K562 (cell line): ENCODE measurements around the gene PPARGC1A. TPM values are rescaled to one million over a fixed set of nuclear protein-coding genes. Genes with fewer than 3 reads are reported as not detected.

ENCODE experiments used
- ATAC-seq: fragments of 200-7000 bp; cut with Tn5 transposase; 3 replicates; pipeline ENCODE4 v1.9.1; 2020; ENCODE audit warnings: moderate library complexity
- BruUV-seq: library from RNA; stranded (reverse); fragments of 400-500 nt; replicated peaks from 2 replicates; lab custom pipeline; 2021; lab: Mats Ljungman, UMichigan
- CTCF ChIA-PET: fragments of 300-600 bp; formaldehyde crosslinking; extraction: SDS; loops from one replicate; lab custom pipeline; 2021; ENCODE audit warnings: low intra/inter-chr PET ratio; lab: Yijun Ruan, JAX
- POLR2A ChIA-PET: fragments of 300-600, 350-650 bp; sonication (Branson Sonifier 250); formaldehyde crosslinking; extraction: SDS; loops from one replicate; lab custom pipeline; 2021; ENCODE audit warnings: antibody characterized with exemption, inconsistent platforms; lab: Yijun Ruan, JAX
- DNase-seq, 4 experiments: peaks; one replicate each; pipeline versions ENCODE4 v3.0.0 to v3.0.0-alpha.2; 2011 to 2018; ENCODE audit warnings: low spot score in 3 of 4, mixed read lengths in 3 of 4; ENCODE audit errors: extremely low read depth in 1 of 4
- FAIRE-seq: peaks from 2 replicates; lab custom pipeline; 2011; peaks lifted over from hg19 to GRCh38; lab: Jason Lieb, UNC
- H2AFZ ChIP-seq: 2 replicates; pipeline ENCODE4 v1.6.0; 2011; ENCODE audit warnings: low read depth, low read length, control low read depth, inconsistent platforms
- H3K27ac ChIP-seq: fragments of 200-600 bp; 3 replicates; pipeline ENCODE4 v1.8.0; 2011; ENCODE audit warnings: low read depth, mild to moderate bottlenecking, control low read depth, inconsistent platforms, low read length, moderate library complexity, mixed read lengths; ENCODE audit errors: extremely low read depth
- H3K27me3 ChIP-seq, 2 experiments: fragments of 300-600 bp in 1 of 2; 2 replicates in 1 of 2; 3 replicates in 1 of 2; pipeline versions ENCODE4 v1.6.0 to v1.8.0; 2011; ENCODE audit warnings: inconsistent platforms in 2 of 2, low read length in 2 of 2, mild to moderate bottlenecking in 1 of 2, mixed read lengths in 1 of 2, moderate library complexity in 1 of 2; ENCODE audit not compliant: control insufficient read depth in 2 of 2, insufficient read depth in 2 of 2
- H3K36me3 ChIP-seq: fragments of 300-600 bp; 3 replicates; pipeline ENCODE4 v1.8.0; 2011; ENCODE audit warnings: mild to moderate bottlenecking, low read length, inconsistent platforms; ENCODE audit not compliant: control insufficient read depth, insufficient read depth
- H3K4me1 ChIP-seq, 2 experiments: fragments of 200-600 bp in 1 of 2; replicated peaks in 1 of 2; 2 replicates in 1 of 2; 3 replicates in 1 of 2; pipeline versions ENCODE4 v1.5.1 to v1.8.0; 2011; ENCODE audit warnings: inconsistent platforms in 2 of 2, low read length in 2 of 2, mild to moderate bottlenecking in 1 of 2, mixed read lengths in 1 of 2, moderate library complexity in 1 of 2; ENCODE audit not compliant: control insufficient read depth in 2 of 2, insufficient read depth in 2 of 2
- H3K4me2 ChIP-seq: 2 replicates; pipeline ENCODE4 v1.6.1; 2011; ENCODE audit warnings: low read length, control low read depth, inconsistent platforms, mixed read lengths; ENCODE audit not compliant: insufficient read depth
- H3K4me3 ChIP-seq: fragments of 200-600 bp; sonication (generic), shearing (Covaris generic); 2 replicates; pipeline ENCODE4 v1.5.1; 2016; ENCODE audit warnings: control low read depth, inconsistent platforms
- H3K79me2 ChIP-seq: fragments of 200-600 bp; 3 replicates; pipeline ENCODE4 v1.8.0; 2011; ENCODE audit warnings: low read length, inconsistent platforms; ENCODE audit not compliant: control insufficient read depth, insufficient read depth
- H3K9ac ChIP-seq, 2 experiments: 2 replicates each; pipeline versions ENCODE4 v1.6.0 to v1.6.1; 2011; ENCODE audit warnings: low read depth in 2 of 2, low read length in 2 of 2, control low read depth in 1 of 2, inconsistent platforms in 1 of 2, mild to moderate bottlenecking in 1 of 2, mixed read lengths in 1 of 2; ENCODE audit not compliant: insufficient read depth in 1 of 2
- H3K9me1 ChIP-seq: one replicate; pipeline ENCODE4 v1.6.0; 2011; ENCODE audit warnings: inconsistent platforms, mild to moderate bottlenecking, low read length, moderate library complexity; ENCODE audit not compliant: control insufficient read depth, insufficient read depth
- H3K9me3 ChIP-seq: replicated peaks from 2 replicates; pipeline ENCODE4 v1.5.1; 2011; ENCODE audit warnings: low read depth, low read length, inconsistent platforms; ENCODE audit not compliant: control insufficient read depth, insufficient read depth
- H4K20me1 ChIP-seq: replicated peaks from 2 replicates; pipeline ENCODE4 v1.6.1; 2011; ENCODE audit warnings: low read length, inconsistent platforms, mixed read lengths; ENCODE audit not compliant: control insufficient read depth, insufficient read depth
- CBX3 ChIP-seq, 2 experiments: IDR thresholded peaks; 1 replicate in 1 of 2; 2 replicates in 1 of 2; pipeline ENCODE4 v1.6.1; 2012; ENCODE audit warnings: inconsistent platforms in 2 of 2, low read length in 2 of 2, borderline replicate concordance in 1 of 2, control low read depth in 1 of 2
- CHAMP1 ChIP-seq: fragments of 450-650 bp; IDR thresholded peaks from 2 replicates; pipeline ENCODE4 v1.6.1; 2016; ENCODE audit warnings: mild to moderate bottlenecking
- CHD2 ChIP-seq: IDR thresholded peaks from 2 replicates; pipeline ENCODE4 v1.6.1; 2011; ENCODE audit warnings: low read depth, low read length
- CSDE1 ChIP-seq, 2 experiments: fragments of 450-650 bp; IDR thresholded peaks; 2 replicates each; pipeline ENCODE4 v1.6.1; 2016; ENCODE audit warnings: mild to moderate bottlenecking in 1 of 2
- ELF1 ChIP-seq: fragments of 200-800 bp; sonication (Bioruptor generic); IDR thresholded peaks from 2 replicates; pipeline ENCODE4 v1.6.1; 2016; ENCODE audit warnings: missing genetic modification characterization, missing compliant biosample characterization
- HNRNPK ChIP-seq: fragments of 200-400 bp; formaldehyde crosslinking; IDR thresholded peaks from one replicate; pipeline ENCODE4 v1.6.1; 2018; ENCODE audit warnings: mild to moderate bottlenecking, low read depth, low read length; ENCODE audit not compliant: poor library complexity, severe bottlenecking
- HNRNPL ChIP-seq: fragments of 200-400 bp; formaldehyde crosslinking; IDR thresholded peaks from 2 replicates; pipeline ENCODE4 v1.6.1; 2017; ENCODE audit warnings: low read depth, mild to moderate bottlenecking, low read length
- MLX ChIP-seq, 2 experiments: fragments of 450-650 bp in 1 of 2; sonication (generic) in 1 of 2; formaldehyde crosslinking; conservative IDR thresholded peaks; 2 replicates each; pipeline versions ENCODE4 v1.4.0 to v1.8.1; 2020 to 2022; ENCODE audit warnings: mild to moderate bottlenecking in 1 of 2, missing genetic modification reagents in 1 of 2
- NCOA4 ChIP-seq: fragments of 450-650 bp; IDR thresholded peaks from 2 replicates; pipeline ENCODE4 v1.6.1; 2018; ENCODE audit warnings: mild to moderate bottlenecking; ENCODE audit not compliant: partially characterized antibody
- NELFE ChIP-seq: IDR thresholded peaks from 2 replicates; pipeline ENCODE4 v1.6.1; 2011; ENCODE audit warnings: mild to moderate bottlenecking; ENCODE audit not compliant: insufficient read depth, insufficient read length
- NFATC3 ChIP-seq: fragments of 450-650 bp; IDR thresholded peaks from 2 replicates; pipeline ENCODE4 v1.6.1; 2017; ENCODE audit warnings: mild to moderate bottlenecking
- PBX2 ChIP-seq, 2 experiments: IDR thresholded peaks in 1 of 2; conservative IDR thresholded peaks in 1 of 2; 2 replicates each; pipeline ENCODE4 v1.6.1; 2016; ENCODE audit warnings: low read depth in 2 of 2, mild to moderate bottlenecking in 1 of 2, missing compliant biosample characterization in 1 of 2, missing genetic modification characterization in 1 of 2, moderate library complexity in 1 of 2
- POLR2A ChIP-seq: fragments of 450-650 bp; conservative IDR thresholded peaks from 2 replicates; pipeline ENCODE4 v1.6.1; 2016
- POLR3G ChIP-seq: IDR thresholded peaks from 2 replicates; pipeline ENCODE4 v1.6.1; 2011; ENCODE audit not compliant: insufficient read length, insufficient replicate concordance; ENCODE audit errors: extremely low read depth
- RBFOX2 ChIP-seq: fragments of 200-400 bp; formaldehyde crosslinking; IDR thresholded peaks from 2 replicates; pipeline ENCODE4 v1.6.1; 2017; ENCODE audit warnings: low read depth, mild to moderate bottlenecking, low read length, moderate library complexity
- SLC30A9 ChIP-seq: fragments of 250-450 bp; sonication (Bioruptor Pico); IDR thresholded peaks from 2 replicates; pipeline ENCODE4 v1.8.0; 2022; ENCODE audit warnings: mild to moderate bottlenecking, moderate library complexity
- ZNF134 ChIP-seq: fragments of 250-450 bp; sonication (Bioruptor Pico); conservative IDR thresholded peaks from 2 replicates; pipeline ENCODE4 v1.4.0; 2020
- ZNF311 ChIP-seq: fragments of 250-450 bp; sonication (Bioruptor Pico); IDR thresholded peaks from 2 replicates; pipeline ENCODE4 v1.4.0; 2020; ENCODE audit warnings: mild to moderate bottlenecking, moderate library complexity
- WGBS: fragments of 100-300 bp; shearing (Covaris generic); methylation state at CpG from one replicate; pipeline ENCODE4 v1.1.6; 2016; ENCODE audit warnings: low coverage, mixed read lengths; ENCODE audit not compliant: insufficient coverage; ENCODE audit errors: missing lambda C conversion rate; 5-methylcytosine and 5-hydroxymethylcytosine counted together
- in situ Hi-C: fragments of 300-500 bp; cut with MboI; formaldehyde crosslinking; loops from 4 replicates; pipeline ENCODE4 v1.15.0; 2018; ENCODE audit warnings: inconsistent platforms, mixed read lengths
- intact Hi-C: fragments of 100-400 bp; cut with micrococcal nuclease; formaldehyde crosslinking; loops from 2 replicates; pipeline ENCODE4 v1.14.2; 2022
- polyA plus RNA-seq, 8 experiments: library from polyadenylated mRNA; depleted of rRNA in 4 of 8; stranded (reverse) in 5 of 8; unstranded in 3 of 8; fragments of >200 nt; fragmentation: Nextera tagmentation in 2 of 8; fragmentation: Illumina TruSeq in 1 of 8; extraction: Ambion mirVana in 2 of 8; extraction: Trizol in 1 of 8; gene quantifications; 2 replicates each; pipeline versions ENCODE4 v1.2.1 to v1.2.3, GENCODE V29; 2011 to 2014; ENCODE audit warnings: inconsistent platforms in 1 of 8, missing spikeins in 1 of 8
- total RNA-seq, 7 experiments: library from RNA; depleted of rRNA in 6 of 7; stranded (reverse); fragments of >200 nt in 6 of 7; fragmentation: Illumina TruSeq in 2 of 7; extraction: Trizol in 2 of 7; gene quantifications; 2 replicates each; pipeline versions ENCODE4 v1.2.1 to v1.2.3, GENCODE V29; 2011 to 2021; ENCODE audit warnings: low replicate concordance in 1 of 7

PPARGC1A gene
- total and polyA plus RNA-seq, 9 of the 15 experiments (the other 6 are each of a cell fraction or from before 2014, with no cell fraction given) = 0.02 TPM; not detected in 8

- CTCF ChIA-PET = no interaction called here
- in situ Hi-C loops = no loop called here
- H3K4me3 ChIP-seq = no peak overlapping the region
- no TSS peak for BruUV-seq
- no peak overlapping the region for H3K27ac ChIP-seq
- H3K9me3 ChIP-seq = no peaks in the 10 kb centered on the region
- POLR2A ChIA-PET = interaction anchor here (0.5 kb wide), 1 partner anchor 33 kb away, joined by 3 read pairs; no protein-coding TSS in a partner anchor
- intact Hi-C loops = no loop called here
- WGBS = 4% methylated on average over 6 of the region's 6 CpGs
- FAIRE-seq = no peak
- no peaks in the 10 kb centered on the region for H3K4me1 ChIP-seq
- no peaks in the 10 kb centered on the region for H3K27me3 ChIP-seq
- no peak overlapping the region for H2AFZ ChIP-seq
- no peak for DNase-seq
- H3K79me2 ChIP-seq = no peaks in the 10 kb centered on the region
- H3K9ac ChIP-seq = no peak overlapping the region
- no peaks in the 10 kb centered on the region for H3K36me3 ChIP-seq
- TF ChIP-seq ELF1 (no peak), CSDE1 (IDR thresholded peaks at IDR 0.05) (no peak), SLC30A9 (no peak), RBFOX2 (no peak), POLR2A (no peak), CHD2 (no peak), POLR3G (no peak), ZNF134 (CRISPR knock-in tag) (no peak), MLX (CRISPR knock-in tag; conservative IDR thresholded peaks at IDR 0.05) (no peak), CHAMP1 (no peak), NELFE (no peak), CBX3 (IDR thresholded peaks at IDR 0.05; ENCODE audit: borderline replicate concordance in 1 of 2, low read length in 2 of 2) (no peak), PBX2 (CRISPR knock-in tag; IDR thresholded peaks at IDR 0.05; ENCODE audit: low read depth) (no peak), PBX2 (tag; conservative IDR thresholded peaks at IDR 0.05; ENCODE audit: low read depth) (no peak), HNRNPK (no peak), HNRNPL (no peak), NCOA4 (no peak), ZNF311 (CRISPR knock-in tag) (no peak), NFATC3 (no peak)
- H3K9me1 ChIP-seq = no peaks in the 10 kb centered on the region
- ATAC-seq = no peak
- no peak overlapping the region for H3K4me2 ChIP-seq
- H4K20me1 ChIP-seq = no peaks in the 10 kb centered on the region
Measured at GRCh38 chr4:23779422-23779821, 110.4 kb downstream of the PPARGC1A start.
